Cardiac fibroblast (primary cell): ENCODE results near the gene UMPS.

Experiments used
- DNase-seq, 2 donors: peaks; one replicate each; pipeline versions ENCODE4 v3.0.0 to v3.0.0-alpha.2; 2010; ENCODE audit warnings: low read depth in 2 of 2
- H3K4me3 ChIP-seq, 2 donors: replicated peaks in 1 of 2; 1 replicate in 1 of 2; 2 replicates in 1 of 2; pipeline ENCODE4 v1.5.1; 2011; ENCODE audit warnings: low read depth in 2 of 2, low read length in 2 of 2, mild to moderate bottlenecking in 2 of 2, moderate library complexity in 1 of 2
- TF ChIP-seq, protein P1 (sequence below): IDR thresholded peaks from one replicate; pipeline ENCODE4 v1.5.1; 2011; ENCODE audit warnings: low read depth, mild to moderate bottlenecking, low read length, inconsistent platforms

The UMPS gene

DNA sequence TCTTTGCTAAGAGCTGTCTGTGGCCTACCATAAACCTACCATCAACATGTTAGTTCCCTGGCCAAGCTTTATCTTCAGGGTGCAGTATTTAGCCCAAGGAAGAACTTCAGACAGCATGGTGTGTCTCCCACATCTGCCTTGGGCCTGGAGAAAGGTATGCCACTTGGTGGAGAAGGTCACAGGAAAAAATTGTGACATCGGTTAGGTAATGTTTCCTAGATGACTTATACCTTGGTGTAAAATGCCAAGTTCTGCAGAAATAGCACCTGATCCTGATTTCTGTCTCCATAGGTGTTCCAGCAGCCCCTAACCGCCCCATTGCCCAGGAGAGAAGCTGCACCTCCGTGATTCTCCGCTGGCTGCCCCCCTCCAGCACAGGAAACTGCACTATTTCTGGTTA lies 33.0 kb upstream of the UMPS start:
- H3K4me3 ChIP-seq, result no peak overlapping the region
- TF ChIP-seq, protein P1, sequence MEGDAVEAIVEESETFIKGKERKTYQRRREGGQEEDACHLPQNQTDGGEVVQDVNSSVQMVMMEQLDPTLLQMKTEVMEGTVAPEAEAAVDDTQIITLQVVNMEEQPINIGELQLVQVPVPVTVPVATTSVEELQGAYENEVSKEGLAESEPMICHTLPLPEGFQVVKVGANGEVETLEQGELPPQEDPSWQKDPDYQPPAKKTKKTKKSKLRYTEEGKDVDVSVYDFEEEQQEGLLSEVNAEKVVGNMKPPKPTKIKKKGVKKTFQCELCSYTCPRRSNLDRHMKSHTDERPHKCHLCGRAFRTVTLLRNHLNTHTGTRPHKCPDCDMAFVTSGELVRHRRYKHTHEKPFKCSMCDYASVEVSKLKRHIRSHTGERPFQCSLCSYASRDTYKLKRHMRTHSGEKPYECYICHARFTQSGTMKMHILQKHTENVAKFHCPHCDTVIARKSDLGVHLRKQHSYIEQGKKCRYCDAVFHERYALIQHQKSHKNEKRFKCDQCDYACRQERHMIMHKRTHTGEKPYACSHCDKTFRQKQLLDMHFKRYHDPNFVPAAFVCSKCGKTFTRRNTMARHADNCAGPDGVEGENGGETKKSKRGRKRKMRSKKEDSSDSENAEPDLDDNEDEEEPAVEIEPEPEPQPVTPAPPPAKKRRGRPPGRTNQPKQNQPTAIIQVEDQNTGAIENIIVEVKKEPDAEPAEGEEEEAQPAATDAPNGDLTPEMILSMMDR, result no peak
- DNase-seq, result no peak

DNA sequence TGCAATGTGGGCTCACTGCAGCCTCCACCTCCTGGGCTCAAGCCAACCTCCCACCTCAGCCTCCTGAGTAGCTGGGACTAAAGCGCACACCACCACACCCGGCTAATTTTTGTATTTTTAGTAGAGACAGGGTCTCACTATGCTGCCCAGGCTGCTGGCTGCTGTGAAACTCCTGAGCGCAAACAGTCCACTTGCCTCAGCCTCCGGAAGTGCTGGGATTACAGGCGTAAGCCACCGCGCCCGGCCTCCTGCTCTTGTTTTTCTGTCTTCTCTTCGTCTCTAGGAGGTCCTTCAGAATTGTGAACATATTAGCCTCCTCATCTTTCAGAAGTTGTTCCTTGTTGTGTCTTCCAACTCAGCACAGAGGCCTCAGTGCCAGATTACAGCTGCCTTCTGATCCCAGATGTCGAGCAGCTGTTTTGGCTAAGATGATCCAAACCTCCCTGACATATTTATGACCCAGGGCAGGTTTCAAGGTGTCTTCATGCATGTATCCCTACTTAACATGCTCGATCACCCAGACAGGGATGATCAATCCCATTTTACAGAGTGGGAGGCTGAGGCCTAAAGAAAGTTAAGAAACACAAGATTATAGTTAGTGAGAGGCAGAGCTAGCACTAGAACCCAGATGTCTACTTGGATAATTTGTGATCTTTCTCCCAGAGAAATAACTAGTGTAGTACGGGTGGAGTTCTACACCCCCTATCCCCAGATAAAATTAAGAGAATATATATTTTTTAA lies 32.1 kb upstream of the UMPS start:
- no peak for DNase-seq
- no peak overlapping the region for H3K4me3 ChIP-seq
- TF ChIP-seq, protein P1, result no peak

DNA sequence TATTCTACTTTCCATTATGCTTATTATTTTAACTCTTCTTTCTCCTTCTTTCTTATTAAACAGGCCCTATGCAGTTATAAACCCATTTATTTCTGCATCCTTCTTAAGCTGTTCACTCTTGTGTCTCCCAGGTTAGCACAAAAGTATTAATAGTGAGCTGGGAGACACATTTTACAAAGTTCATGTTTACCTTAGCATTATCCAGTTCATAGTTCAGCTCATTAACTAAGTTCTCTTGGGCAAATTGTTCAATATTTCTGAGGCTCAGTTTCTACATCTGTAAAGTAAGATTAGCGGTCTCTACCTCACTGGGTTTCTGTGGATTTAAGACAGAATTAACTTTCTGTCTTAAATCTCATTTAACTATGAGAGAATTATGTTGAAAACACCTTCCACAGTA lies 31.2 kb upstream of the UMPS start:
- H3K4me3 ChIP-seq, result no peak overlapping the region
- TF ChIP-seq, protein P1, result no peak
- no peak for DNase-seq

DNA sequence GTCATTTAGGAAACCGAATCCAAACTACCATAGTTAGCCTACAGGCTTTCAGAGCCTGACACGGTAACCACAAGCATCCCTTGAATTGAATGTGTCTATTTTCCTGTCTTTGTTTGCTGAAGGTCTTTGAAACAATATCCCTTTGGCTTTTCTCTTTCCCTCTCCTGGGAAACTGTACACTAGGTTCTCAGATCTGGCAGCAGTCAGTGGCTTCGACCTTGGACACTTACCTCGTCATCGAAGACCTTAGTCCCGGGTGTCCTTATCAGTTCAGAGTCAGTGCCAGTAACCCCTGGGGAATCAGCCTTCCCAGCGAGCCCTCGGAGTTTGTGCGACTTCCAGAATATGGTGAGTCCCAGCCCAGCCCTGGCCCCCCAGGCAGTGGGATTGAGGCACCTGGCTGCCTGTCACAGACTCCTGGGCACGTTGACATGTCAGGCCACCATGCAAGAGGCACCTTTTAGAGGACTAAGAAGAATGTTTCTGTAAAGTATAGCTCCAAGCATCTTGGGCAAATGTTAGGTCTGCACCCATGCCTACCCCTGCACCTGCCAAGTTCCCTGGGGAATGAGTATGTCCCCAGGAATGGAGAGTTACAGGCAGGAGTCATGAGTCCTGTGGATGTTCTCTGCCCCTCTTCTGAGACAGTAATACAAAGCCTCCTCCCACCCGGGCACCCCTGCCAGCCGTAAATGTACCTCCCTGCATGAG lies 30.4 kb upstream of the UMPS start:
- DNase-seq, result peak in 1 of 2 donors; percentile 15

DNA sequence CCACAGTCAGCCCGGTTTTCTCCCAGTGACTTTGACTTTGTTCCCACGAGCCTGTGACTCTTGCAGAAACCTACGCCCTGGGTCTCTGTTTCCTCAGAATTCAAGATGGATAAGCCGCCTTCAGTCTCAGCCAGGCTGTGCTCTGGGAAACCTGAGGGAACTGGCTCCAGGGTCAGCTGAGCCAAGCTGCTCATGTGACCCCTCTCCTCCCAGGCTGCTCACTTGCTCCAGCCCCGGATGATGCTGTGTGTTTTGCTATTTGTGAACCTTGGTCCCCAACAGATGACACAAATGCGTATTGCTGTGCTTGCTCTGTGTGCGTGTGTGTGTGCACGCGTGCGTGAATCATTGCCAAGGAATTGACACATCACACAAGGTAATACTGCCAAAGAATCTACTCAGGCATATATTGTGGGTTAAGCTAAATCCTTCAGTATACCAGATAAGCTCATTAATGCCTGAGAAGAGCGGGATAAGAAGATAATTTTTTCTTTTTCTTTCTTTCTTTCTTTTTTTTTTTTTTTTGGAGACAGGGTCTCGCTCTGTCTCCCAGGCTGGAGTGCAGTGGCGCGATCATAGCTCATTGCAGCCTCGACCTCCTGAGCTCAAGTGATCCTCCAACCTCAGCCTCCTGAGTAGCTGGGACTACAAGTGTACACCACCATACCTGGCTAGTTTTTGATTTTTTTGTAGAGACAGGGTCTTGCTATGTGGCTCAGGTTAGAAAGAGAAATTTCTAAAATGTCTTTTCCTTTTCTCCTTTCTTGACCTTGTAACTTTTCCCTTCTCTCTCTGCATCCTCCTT lies 29.2 kb upstream of the UMPS start:
- DNase-seq, result peak; percentile 20 to 73
- H3K4me3 ChIP-seq, result no peak overlapping the region
- TF ChIP-seq, protein P1, result no peak

More for the DNA sequence above, 30.4 kb upstream of the UMPS start:
- TF ChIP-seq, protein P1, result no peak
- no peak overlapping the region for H3K4me3 ChIP-seq

DNA sequence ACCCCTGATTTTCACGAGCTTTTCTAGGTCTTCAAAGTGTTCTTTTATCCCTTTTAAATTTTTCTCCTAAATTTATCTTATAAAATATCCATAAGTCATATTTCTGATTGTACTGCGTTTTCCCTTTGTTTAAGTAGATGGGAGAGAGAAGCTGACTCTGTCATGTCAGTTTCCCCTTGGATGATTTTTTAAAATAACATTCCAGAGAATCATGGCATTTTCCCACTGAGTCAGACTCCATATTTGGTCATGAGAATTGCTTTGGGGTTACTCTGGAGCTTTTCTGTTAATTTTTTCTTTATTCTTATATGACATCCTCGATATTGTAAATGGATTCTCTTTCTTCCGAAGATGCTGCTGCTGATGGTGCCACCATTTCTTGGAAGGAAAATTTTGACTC lies 28.6 kb upstream of the UMPS start:
- no peak overlapping the region for H3K4me3 ChIP-seq
- TF ChIP-seq, protein P1, result no peak
- DNase-seq, result peak; percentile 25 to 73
